Panc1 (cell line): ENCODE results near the gene CCNL2.

ENCODE experiments used
- CTCF ChIP-seq: fragments of 450-650 bp; IDR thresholded peaks from 2 replicates; pipeline ENCODE4 v1.5.1; 2017; ENCODE audit warnings: mild to moderate bottlenecking
- POLR2AphosphoS5 ChIP-seq: IDR thresholded peaks from 2 replicates; pipeline ENCODE4 v1.6.1; 2012; ENCODE audit warnings: mild to moderate bottlenecking, low read depth, low read length, moderate library complexity
- TCF7L2 ChIP-seq: IDR thresholded peaks from 2 replicates; pipeline ENCODE4 v1.6.1; 2011; ENCODE audit warnings: mild to moderate bottlenecking, low read depth, low read length, inconsistent platforms

GRCh38 chr1:1388078-1388472 lies 11.1 kb downstream of the CCNL2 start:
- TF ChIP-seq CTCF (no peak), POLR2AphosphoS5 (no peak), TCF7L2 (no peak)
